Measurements from ENCODE around the gene NTRK2. TPM values are rescaled to one million over a fixed set of nuclear protein-coding genes. Genes with fewer than 3 reads are reported as not detected.
A peak's percentile ranks its signal among the peaks of the same experiment; 100 is the strongest.

NTRK2 gene
- total RNA-seq, 1 donor from 2014 or later = 3.8 TPM

GRCh38 chr9:84793251-84793650, 123.7 kb downstream of the NTRK2 start:
- Histone ChIP-seq H3K27me3 (ENCODE audit: low read depth) (peaks cover 8% of the 10 kb centered on the region), H3K36me3 (no peaks in the 10 kb centered on the region), H3K9me3 (replicated peaks) (no peaks in the 10 kb centered on the region), H3K27ac (replicated peaks) (no peak overlapping the region), H3K4me1 (no peaks in the 10 kb centered on the region), H3K4me3 (no peak overlapping the region)
- no peak for DNase-seq
- no peak for TF ChIP-seq CTCF (IDR thresholded peaks at IDR 0.05; ENCODE audit: borderline replicate concordance)
- intact Hi-C loops (cut with micrococcal nuclease) = no loop called here

GRCh38 chr9:84794981-84795637, 125.6 kb downstream of the NTRK2 start:
- no peaks in the 10 kb centered on the region for H3K4me1 ChIP-seq
- TF ChIP-seq CTCF (IDR thresholded peaks at IDR 0.05; ENCODE audit: borderline replicate concordance) = no peak
- H3K4me3 ChIP-seq = no peak overlapping the region
- H3K27me3 ChIP-seq (ENCODE audit: low read depth) = no peaks in the 10 kb centered on the region
- no peaks in the 10 kb centered on the region for H3K9me3 ChIP-seq (replicated peaks)
- no peak for DNase-seq
- intact Hi-C loops (cut with micrococcal nuclease) = no loop called here
- no peak overlapping the region for H3K27ac ChIP-seq (replicated peaks)
- H3K36me3 ChIP-seq = no peaks in the 10 kb centered on the region

- Histone ChIP-seq H3K9me3 (replicated peaks) (no peaks in the 10 kb centered on the region), H3K4me1 (no peaks in the 10 kb centered on the region), H3K27me3 (ENCODE audit: low read depth) (no peaks in the 10 kb centered on the region), H3K4me3 (no peak overlapping the region), H3K36me3 (no peaks in the 10 kb centered on the region), H3K27ac (replicated peaks) (no peak overlapping the region)
- intact Hi-C loops (cut with micrococcal nuclease) = no loop called here
- TF ChIP-seq CTCF (IDR thresholded peaks at IDR 0.05; ENCODE audit: borderline replicate concordance) = no peak
- no peak for DNase-seq
Observed at GRCh38 chr9:84796404-84796803, 126.9 kb downstream of the NTRK2 start.

GRCh38 chr9:84799251-84799650, 129.7 kb downstream of the NTRK2 start:
- no peaks in the 10 kb centered on the region for H3K4me1 ChIP-seq
- no peak for TF ChIP-seq CTCF (IDR thresholded peaks at IDR 0.05; ENCODE audit: borderline replicate concordance)
- no peaks in the 10 kb centered on the region for H3K9me3 ChIP-seq (replicated peaks)
- intact Hi-C loops (cut with micrococcal nuclease) = no loop called here
- no peak for DNase-seq
- no peak overlapping the region for H3K27ac ChIP-seq (replicated peaks)
- no peak overlapping the region for H3K4me3 ChIP-seq
- no peaks in the 10 kb centered on the region for H3K36me3 ChIP-seq
- H3K27me3 ChIP-seq (ENCODE audit: low read depth) = no peaks in the 10 kb centered on the region

GRCh38 chr9:84804951-84805694, 135.6 kb downstream of the NTRK2 start:
- intact Hi-C loops (cut with micrococcal nuclease) = no loop called here
- no peaks in the 10 kb centered on the region for H3K27me3 ChIP-seq (ENCODE audit: low read depth)
- no peak overlapping the region for H3K4me3 ChIP-seq
- no peaks in the 10 kb centered on the region for H3K4me1 ChIP-seq
- H3K9me3 ChIP-seq (replicated peaks) = no peaks in the 10 kb centered on the region
- no peaks in the 10 kb centered on the region for H3K36me3 ChIP-seq
- DNase-seq = no peak
- peak overlapping the region; percentile 28 for H3K27ac ChIP-seq (replicated peaks)
- TF ChIP-seq CTCF (IDR thresholded peaks at IDR 0.05; ENCODE audit: borderline replicate concordance) = no peak

All from left ventricle myocardium inferior (tissue), 1 donor.